Dermis microvascular lymphatic vessel endothelial cell (primary cell): ENCODE results near the gene TMEM234. TPM values are rescaled to one million over a fixed set of nuclear protein-coding genes. Genes with fewer than 3 reads are reported as not detected.
"Not testable (repeated sequence)": the region's sequence is repeated elsewhere in the genome, so short reads cannot be mapped to it uniquely, and the experiment has no call there.

ENCODE experiments used
- DNase-seq, 2 donors: peaks; one replicate each; pipeline versions ENCODE4 v3.0.0 to v3.0.0-alpha.2; 2010; ENCODE audit warnings: low read depth in 2 of 2
- total RNA-seq: library from RNA; depleted of rRNA; stranded (reverse); fragments of >200 nt; gene quantifications from 2 replicates; pipeline ENCODE4 v1.2.1, GENCODE V29; 2014

Gene TMEM234
- total RNA-seq, result 8.5 and 11.8 TPM in 2 replicates

- DNase-seq, result peak; percentile 91 to 94
Observed at GRCh38 chr1:32221980-32222755, at the start of gene TMEM234, which contains the start of gene EIF3I. TMEM234 (minus strand) TSS chr1:32222353; CDS start chr1:32222322, 31 bp downstream. EIF3I (plus strand) TSS chr1:32222407; CDS start chr1:32222442, 35 bp downstream.

- DNase-seq, result no peak
Observed at GRCh38 chr1:32269744-32270143, 47.6 kb upstream of the TMEM234 start.

- DNase-seq, result peak; percentile 97
Observed at GRCh38 chr1:32266921-32267591, 44.9 kb upstream of the TMEM234 start.

- DNase-seq, result no peak
Observed at GRCh38 chr1:32265846-32266245, 43.7 kb upstream of the TMEM234 start.

- no peak for DNase-seq
Observed at GRCh38 chr1:32263744-32264143, 41.6 kb upstream of the TMEM234 start.

- not testable (repeated sequence) for DNase-seq
Observed at GRCh38 chr1:32263236-32263593, 41.1 kb upstream of the TMEM234 start.

GRCh38 chr1:32257227-32257508, 35.0 kb upstream of the TMEM234 start:
- no peak for DNase-seq

GRCh38 chr1:32256473-32257226, 34.5 kb upstream of the TMEM234 start:
- DNase-seq, result no peak

- no peak for DNase-seq
Observed at GRCh38 chr1:32255072-32256071, 33.2 kb upstream of the TMEM234 start.

GRCh38 chr1:32250893-32251716, 29.0 kb upstream of the TMEM234 start, which contains the start of gene LCK:
LCK (plus strand) TSS chr1:32251265; CDS start chr1:32274330, 23,065 bp downstream.
- no peak for DNase-seq

GRCh38 chr1:32249831-32250525, 27.8 kb upstream of the TMEM234 start:
- peak; percentile 91 to 92 for DNase-seq

- peak; percentile 72 to 84 for DNase-seq
Observed at GRCh38 chr1:32247983-32248889, 26.1 kb upstream of the TMEM234 start.

- DNase-seq, result no peak
Observed at GRCh38 chr1:32247452-32247851, 25.3 kb upstream of the TMEM234 start.

GRCh38 chr1:32246888-32247273, 24.7 kb upstream of the TMEM234 start, which contains the start of gene FAM167B:
FAM167B (plus strand) TSS chr1:32247222; CDS start chr1:32247422, 200 bp downstream.
- DNase-seq, result peak in 1 of 2 donors; percentile 41

- peak in 1 of 2 donors; percentile 25 for DNase-seq
Observed at GRCh38 chr1:32242341-32242851, 20.2 kb upstream of the TMEM234 start.

GRCh38 chr1:32241001-32241763, 19.0 kb upstream of the TMEM234 start:
- peak in 1 of 2 donors; percentile 77 for DNase-seq
